WTC11 (cell line): ENCODE results near the gene PHKB. TPM values are rescaled to one million over a fixed set of nuclear protein-coding genes. Genes with fewer than 3 reads are reported as not detected.

Source experiments
- ATAC-seq: fragments of 200-7000 bp; cut with Tn5 transposase; 2 replicates; pipeline ENCODE4 v1.10.0; 2021; ENCODE audit warnings: mild to moderate bottlenecking, moderate library complexity
- CTCF ChIA-PET: fragments of 300-600 bp; sonication (Branson Sonifier 250); formaldehyde crosslinking; loops from one replicate; lab custom pipeline; 2021; ENCODE audit warnings: antibody characterized with exemption; lab: Charles Lee
- POLR2A ChIA-PET: fragments of 350-600 bp; sonication (Branson Sonifier 250); formaldehyde crosslinking; loops from one replicate; lab custom pipeline; 2021; ENCODE audit warnings: antibody characterized with exemption; lab: Charles Lee
- DNase-seq: peaks from one replicate; pipeline ENCODE4 v3.0.0; 2021; ENCODE audit warnings: low spot score
- H3K27ac Mint-ChIP-seq: 2 replicates; pipeline ENCODE4 v1.8.0; 2021; ENCODE audit warnings: mixed read lengths
- H3K27me3 Mint-ChIP-seq: 2 replicates; pipeline ENCODE4 v1.8.0; 2021; ENCODE audit warnings: low read depth, mild to moderate bottlenecking, moderate library complexity, mixed read lengths
- H3K36me3 Mint-ChIP-seq: 2 replicates; pipeline ENCODE4 v1.8.0; 2021; ENCODE audit warnings: mixed read lengths
- H3K4me1 Mint-ChIP-seq: 2 replicates; pipeline ENCODE4 v1.8.0; 2022; ENCODE audit warnings: mixed read lengths
- H3K4me3 Mint-ChIP-seq: 2 replicates; pipeline ENCODE4 v1.8.0; 2021; ENCODE audit warnings: mild to moderate bottlenecking, moderate library complexity, mixed read lengths
- H3K9me3 Mint-ChIP-seq: 2 replicates; pipeline ENCODE4 v1.8.0; 2021; ENCODE audit warnings: mixed read lengths
- CBFB ChIP-seq: sonication (generic); formaldehyde crosslinking; IDR thresholded peaks from 2 replicates; pipeline ENCODE4 v1.8.1; 2022; ENCODE audit warnings: mild to moderate bottlenecking, low read depth, missing genetic modification reagents
- CREB1 ChIP-seq: sonication (generic); formaldehyde crosslinking; IDR thresholded peaks from 2 replicates; pipeline ENCODE4 v1.8.0; 2023; ENCODE audit warnings: mild to moderate bottlenecking, missing genetic modification reagents
- CREM ChIP-seq: sonication (generic); formaldehyde crosslinking; IDR thresholded peaks from 2 replicates; pipeline ENCODE4 v1.8.1; 2022; ENCODE audit warnings: mild to moderate bottlenecking, missing genetic modification reagents, moderate library complexity
- ELF4 ChIP-seq: sonication (generic); formaldehyde crosslinking; IDR thresholded peaks from 2 replicates; pipeline ENCODE4 v1.8.1; 2022; ENCODE audit warnings: low read depth, mild to moderate bottlenecking, moderate library complexity, missing genetic modification reagents
- ESRRA ChIP-seq: sonication (generic); formaldehyde crosslinking; IDR thresholded peaks from 2 replicates; pipeline ENCODE4 v1.8.1; 2022; ENCODE audit warnings: mild to moderate bottlenecking, missing genetic modification reagents, borderline replicate concordance
- FOXJ3 ChIP-seq: sonication (generic); formaldehyde crosslinking; IDR thresholded peaks from 2 replicates; pipeline ENCODE4 v1.9.0; 2021; ENCODE audit warnings: missing genetic modification reagents, mild to moderate bottlenecking, borderline replicate concordance
- FOXP1 ChIP-seq: sonication (generic); formaldehyde crosslinking; IDR thresholded peaks from 2 replicates; pipeline ENCODE4 v1.8.0; 2022; ENCODE audit warnings: missing genetic modification reagents, mild to moderate bottlenecking, moderate library complexity, borderline replicate concordance
- GABPB1 ChIP-seq: sonication (generic); formaldehyde crosslinking; IDR thresholded peaks from 2 replicates; pipeline ENCODE4 v1.8.1; 2023; ENCODE audit warnings: mild to moderate bottlenecking, missing genetic modification reagents
- MXD4 ChIP-seq: fragments of 250-450 bp; sonication (Bioruptor Pico); IDR thresholded peaks from 2 replicates; pipeline ENCODE4 v1.8.0; 2021; ENCODE audit warnings: mild to moderate bottlenecking, moderate library complexity, borderline replicate concordance
- MYBL2 ChIP-seq: sonication (generic); formaldehyde crosslinking; IDR thresholded peaks from 2 replicates; pipeline ENCODE4 v1.8.1; 2023; ENCODE audit warnings: mild to moderate bottlenecking, moderate library complexity, missing genetic modification reagents
- NFE2L1 ChIP-seq: sonication (generic); formaldehyde crosslinking; IDR thresholded peaks from 2 replicates; pipeline ENCODE4 v1.8.1; 2023; ENCODE audit warnings: missing genetic modification reagents
- NR2C2 ChIP-seq: sonication (generic); formaldehyde crosslinking; IDR thresholded peaks from 2 replicates; pipeline ENCODE4 v1.8.0; 2022; ENCODE audit warnings: mild to moderate bottlenecking, missing genetic modification reagents
- OVOL2 ChIP-seq: fragments of 250-450 bp; sonication (Bioruptor Pico); IDR thresholded peaks from 2 replicates; pipeline ENCODE4 v1.9.0; 2021; ENCODE audit warnings: mild to moderate bottlenecking, borderline replicate concordance
- RELA ChIP-seq: sonication (generic); formaldehyde crosslinking; IDR thresholded peaks from 2 replicates; pipeline ENCODE4 v1.8.1; 2022; ENCODE audit warnings: missing genetic modification reagents, mild to moderate bottlenecking, borderline replicate concordance
- RORB ChIP-seq: fragments of 250-450 bp; sonication (Bioruptor Pico); IDR thresholded peaks from 2 replicates; pipeline ENCODE4 v1.9.0; 2021; ENCODE audit warnings: mild to moderate bottlenecking
- SMAD3 ChIP-seq: sonication (generic); formaldehyde crosslinking; IDR thresholded peaks from 2 replicates; pipeline ENCODE4 v1.8.0; 2022; ENCODE audit warnings: missing genetic modification reagents, mild to moderate bottlenecking, borderline replicate concordance
- SMAD4 ChIP-seq: sonication (generic); formaldehyde crosslinking; IDR thresholded peaks from 2 replicates; pipeline ENCODE4 v1.8.0; 2022; ENCODE audit warnings: mild to moderate bottlenecking, missing genetic modification reagents
- SOX15 ChIP-seq: fragments of 250-450 bp; sonication (Bioruptor Pico); IDR thresholded peaks from 2 replicates; pipeline ENCODE4 v1.9.0; 2021; ENCODE audit warnings: mild to moderate bottlenecking
- TEAD1 ChIP-seq: sonication (generic); formaldehyde crosslinking; IDR thresholded peaks from 2 replicates; pipeline ENCODE4 v1.8.0; 2022; ENCODE audit warnings: mild to moderate bottlenecking, missing genetic modification reagents
- ZNF138 ChIP-seq: sonication (generic); formaldehyde crosslinking; conservative IDR thresholded peaks from 2 replicates; pipeline ENCODE4 v1.8.1; 2022; ENCODE audit warnings: mild to moderate bottlenecking, moderate library complexity, missing genetic modification reagents
- ZNF416 ChIP-seq: fragments of 250-450 bp; sonication (Bioruptor Pico); IDR thresholded peaks from 2 replicates; pipeline ENCODE4 v1.9.0; 2021; ENCODE audit warnings: mild to moderate bottlenecking, inconsistent platforms
- ZNF671 ChIP-seq: fragments of 250-450 bp; sonication (Bioruptor Pico); IDR thresholded peaks from 2 replicates; pipeline ENCODE4 v1.8.0; 2021; ENCODE audit warnings: mild to moderate bottlenecking
- total RNA-seq: library from RNA; stranded (reverse); gene quantifications from 3 replicates; pipeline ENCODE4 v1.2.3, GENCODE V29; 2021
- TF ChIP-seq, protein P1 (sequence below): sonication (generic); formaldehyde crosslinking; IDR thresholded peaks from 2 replicates; pipeline ENCODE4 v1.8.1; 2022; ENCODE audit warnings: mild to moderate bottlenecking, moderate library complexity, missing genetic modification reagents
- TF ChIP-seq, protein P2 (sequence below): sonication (generic); formaldehyde crosslinking; IDR thresholded peaks from 2 replicates; pipeline ENCODE4 v1.8.0; 2023; ENCODE audit warnings: mild to moderate bottlenecking, missing genetic modification reagents
- TF ChIP-seq, protein P3 (sequence below): sonication (generic); formaldehyde crosslinking; IDR thresholded peaks from 2 replicates; pipeline ENCODE4 v1.8.1; 2023; ENCODE audit warnings: mild to moderate bottlenecking, missing genetic modification reagents, moderate library complexity
- TF ChIP-seq, protein P4 (sequence below): fragments of 250-450 bp; sonication (Bioruptor Pico); conservative IDR thresholded peaks from 2 replicates; pipeline ENCODE4 v1.9.0; 2021; ENCODE audit warnings: mild to moderate bottlenecking
- TF ChIP-seq, protein P5 (sequence below): sonication (generic); formaldehyde crosslinking; IDR thresholded peaks from 2 replicates; pipeline ENCODE4 v1.8.1; 2022; ENCODE audit warnings: missing genetic modification reagents, borderline replicate concordance

Gene PHKB
- total RNA-seq, 1 experiment from 2014 or later: 43.9 TPM

DNA sequence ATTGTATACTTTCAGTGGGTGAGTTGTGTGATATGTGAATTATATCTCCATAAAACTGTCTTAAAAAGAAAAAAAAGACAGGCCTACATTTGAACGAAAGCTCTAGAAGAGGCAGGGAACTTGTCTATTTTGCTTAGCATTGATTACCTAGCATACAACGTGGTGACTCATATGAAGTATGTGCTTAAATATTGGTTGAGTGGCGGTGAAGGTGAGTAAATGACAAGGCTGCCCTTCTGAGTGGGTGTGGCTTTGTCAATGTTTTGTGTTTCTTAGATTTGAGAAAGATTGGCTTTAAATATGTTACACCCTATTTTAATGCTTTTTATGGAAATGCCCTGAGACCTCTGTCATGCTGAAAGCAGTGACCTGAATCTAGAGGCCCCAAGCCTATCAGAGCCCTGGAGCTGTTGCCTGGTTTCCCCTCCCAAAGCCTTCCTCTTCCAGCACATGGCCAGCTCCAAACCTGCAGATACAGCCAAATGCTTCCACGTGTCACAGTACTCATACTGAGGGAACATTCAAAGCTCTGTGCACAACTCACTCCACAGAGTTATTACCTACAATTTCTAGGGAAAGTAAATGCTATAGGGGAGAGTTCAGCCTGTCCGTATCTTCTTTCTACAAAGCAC is 260.0 kb downstream of the PHKB start:
- no peak for TF ChIP-seq SMAD4
- TF ChIP-seq, protein P1, sequence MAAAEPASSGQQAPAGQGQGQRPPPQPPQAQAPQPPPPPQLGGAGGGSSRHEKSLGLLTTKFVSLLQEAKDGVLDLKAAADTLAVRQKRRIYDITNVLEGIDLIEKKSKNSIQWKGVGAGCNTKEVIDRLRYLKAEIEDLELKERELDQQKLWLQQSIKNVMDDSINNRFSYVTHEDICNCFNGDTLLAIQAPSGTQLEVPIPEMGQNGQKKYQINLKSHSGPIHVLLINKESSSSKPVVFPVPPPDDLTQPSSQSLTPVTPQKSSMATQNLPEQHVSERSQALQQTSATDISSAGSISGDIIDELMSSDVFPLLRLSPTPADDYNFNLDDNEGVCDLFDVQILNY (CRISPR knock-in tag): no peak
- no peak for TF ChIP-seq ELF4 (CRISPR knock-in tag)
- TF ChIP-seq RELA: no peak
- no peak for TF ChIP-seq SOX15 (CRISPR knock-in tag)
- TF ChIP-seq NFE2L1 (CRISPR knock-in tag): no peak
- TF ChIP-seq ZNF416 (CRISPR knock-in tag): no peak
- TF ChIP-seq CREM (CRISPR knock-in tag): no peak
- TF ChIP-seq MXD4: no peak
- TF ChIP-seq RORB (CRISPR knock-in tag): no peak
- TF ChIP-seq, protein P2, sequence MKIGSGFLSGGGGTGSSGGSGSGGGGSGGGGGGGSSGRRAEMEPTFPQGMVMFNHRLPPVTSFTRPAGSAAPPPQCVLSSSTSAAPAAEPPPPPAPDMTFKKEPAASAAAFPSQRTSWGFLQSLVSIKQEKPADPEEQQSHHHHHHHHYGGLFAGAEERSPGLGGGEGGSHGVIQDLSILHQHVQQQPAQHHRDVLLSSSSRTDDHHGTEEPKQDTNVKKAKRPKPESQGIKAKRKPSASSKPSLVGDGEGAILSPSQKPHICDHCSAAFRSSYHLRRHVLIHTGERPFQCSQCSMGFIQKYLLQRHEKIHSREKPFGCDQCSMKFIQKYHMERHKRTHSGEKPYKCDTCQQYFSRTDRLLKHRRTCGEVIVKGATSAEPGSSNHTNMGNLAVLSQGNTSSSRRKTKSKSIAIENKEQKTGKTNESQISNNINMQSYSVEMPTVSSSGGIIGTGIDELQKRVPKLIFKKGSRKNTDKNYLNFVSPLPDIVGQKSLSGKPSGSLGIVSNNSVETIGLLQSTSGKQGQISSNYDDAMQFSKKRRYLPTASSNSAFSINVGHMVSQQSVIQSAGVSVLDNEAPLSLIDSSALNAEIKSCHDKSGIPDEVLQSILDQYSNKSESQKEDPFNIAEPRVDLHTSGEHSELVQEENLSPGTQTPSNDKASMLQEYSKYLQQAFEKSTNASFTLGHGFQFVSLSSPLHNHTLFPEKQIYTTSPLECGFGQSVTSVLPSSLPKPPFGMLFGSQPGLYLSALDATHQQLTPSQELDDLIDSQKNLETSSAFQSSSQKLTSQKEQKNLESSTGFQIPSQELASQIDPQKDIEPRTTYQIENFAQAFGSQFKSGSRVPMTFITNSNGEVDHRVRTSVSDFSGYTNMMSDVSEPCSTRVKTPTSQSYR (CRISPR knock-in tag): no peak
- no peak for TF ChIP-seq MYBL2 (CRISPR knock-in tag)
- TF ChIP-seq, protein P3, sequence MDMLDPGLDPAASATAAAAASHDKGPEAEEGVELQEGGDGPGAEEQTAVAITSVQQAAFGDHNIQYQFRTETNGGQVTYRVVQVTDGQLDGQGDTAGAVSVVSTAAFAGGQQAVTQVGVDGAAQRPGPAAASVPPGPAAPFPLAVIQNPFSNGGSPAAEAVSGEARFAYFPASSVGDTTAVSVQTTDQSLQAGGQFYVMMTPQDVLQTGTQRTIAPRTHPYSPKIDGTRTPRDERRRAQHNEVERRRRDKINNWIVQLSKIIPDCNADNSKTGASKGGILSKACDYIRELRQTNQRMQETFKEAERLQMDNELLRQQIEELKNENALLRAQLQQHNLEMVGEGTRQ: no peak
- no peak for TF ChIP-seq ESRRA (CRISPR knock-in tag)
- TF ChIP-seq, protein P4, sequence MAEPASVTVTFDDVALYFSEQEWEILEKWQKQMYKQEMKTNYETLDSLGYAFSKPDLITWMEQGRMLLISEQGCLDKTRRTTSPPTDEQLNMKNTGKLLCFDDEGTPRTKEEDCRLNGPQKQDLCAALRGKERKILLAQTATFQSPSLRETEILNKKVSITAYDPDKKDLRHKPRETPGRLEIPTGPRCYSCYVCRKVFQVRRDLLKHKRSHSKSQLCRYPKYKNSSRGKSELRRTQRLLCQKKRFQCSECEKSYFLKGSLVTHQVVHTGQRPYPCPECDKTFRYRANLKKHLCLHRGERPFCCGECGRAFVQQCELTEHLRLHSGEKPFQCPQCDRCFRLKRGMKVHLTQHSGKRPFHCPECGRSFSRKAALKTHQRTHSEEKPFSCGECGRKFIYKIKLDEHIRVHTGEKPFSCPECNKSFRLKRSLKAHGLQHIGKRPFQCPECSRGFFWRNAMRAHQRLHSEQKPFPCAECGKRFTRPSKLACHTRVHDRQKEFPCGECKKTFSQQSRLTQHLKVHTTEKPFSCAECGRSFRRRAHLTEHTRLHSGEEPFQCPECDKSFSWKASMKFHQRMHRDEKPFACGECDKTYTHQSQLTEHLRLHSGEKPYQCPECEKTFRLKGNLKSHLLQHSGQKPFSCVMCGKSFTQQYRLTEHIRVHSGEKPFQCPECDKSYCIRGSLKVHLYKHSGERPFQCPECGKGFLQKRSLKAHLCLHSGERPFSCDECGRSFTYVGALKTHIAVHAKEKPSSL (CRISPR knock-in tag): no peak
- no peak for TF ChIP-seq FOXP1
- TF ChIP-seq TEAD1: no peak
- no peak for TF ChIP-seq ZNF138 (CRISPR knock-in tag)
- TF ChIP-seq ZNF671 (CRISPR knock-in tag): no peak
- H3K4me3 Mint-ChIP-seq: no peak overlapping the region
- no peaks in the 10 kb centered on the region for H3K4me1 Mint-ChIP-seq
- H3K27ac Mint-ChIP-seq: no peak overlapping the region
- no peaks in the 10 kb centered on the region for H3K36me3 Mint-ChIP-seq
- POLR2A ChIA-PET: no interaction called here
- H3K27me3 Mint-ChIP-seq: no peaks in the 10 kb centered on the region; the same call in 1 of the 2 replicates
- CTCF ChIA-PET: no interaction called here
- no peak for DNase-seq
- H3K9me3 Mint-ChIP-seq: no peaks in the 10 kb centered on the region
- ATAC-seq: no peak

DNA sequence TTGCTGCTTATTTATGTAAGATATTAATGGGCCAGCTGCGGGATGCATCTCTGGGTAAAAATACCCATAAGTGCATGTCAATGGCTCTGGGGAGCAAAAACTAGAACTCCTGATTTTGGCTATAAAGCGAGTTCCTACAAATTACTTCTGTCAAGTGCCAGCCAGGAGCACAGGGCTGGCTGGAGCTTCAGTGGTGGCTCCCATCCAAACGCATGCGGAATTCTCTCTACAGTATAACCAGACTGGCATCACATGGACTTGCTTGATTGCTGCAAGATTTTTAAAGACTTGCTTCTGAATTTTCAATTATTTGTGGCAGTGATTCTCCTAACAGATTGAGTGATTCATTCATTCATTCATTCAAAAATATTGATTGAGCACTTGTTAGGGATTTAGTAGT is 260.9 kb downstream of the PHKB start:
- CTCF ChIA-PET: interaction anchor here (0.7 kb wide), 1 partner anchor 234 kb away, joined by 3 read pairs; no protein-coding TSS in a partner anchor
- DNase-seq: no peak
- ATAC-seq: no peak
- Mint-ChIP-seq H3K27me3 (no peaks in the 10 kb centered on the region; the same call in 1 of the 2 replicates), H3K4me1 (no peaks in the 10 kb centered on the region), H3K36me3 (no peaks in the 10 kb centered on the region), H3K4me3 (no peak overlapping the region), H3K27ac (no peak overlapping the region), H3K9me3 (no peaks in the 10 kb centered on the region)
- POLR2A ChIA-PET: no interaction called here
- TF ChIP-seq CBFB (CRISPR knock-in tag): no peak
- no peak for TF ChIP-seq OVOL2 (CRISPR knock-in tag)
- TF ChIP-seq GABPB1 (CRISPR knock-in tag): no peak
- TF ChIP-seq, protein P1 (CRISPR knock-in tag): no peak
- no peak for TF ChIP-seq FOXJ3 (CRISPR knock-in tag)
- TF ChIP-seq NR2C2 (CRISPR knock-in tag): no peak
- TF ChIP-seq, protein P5, sequence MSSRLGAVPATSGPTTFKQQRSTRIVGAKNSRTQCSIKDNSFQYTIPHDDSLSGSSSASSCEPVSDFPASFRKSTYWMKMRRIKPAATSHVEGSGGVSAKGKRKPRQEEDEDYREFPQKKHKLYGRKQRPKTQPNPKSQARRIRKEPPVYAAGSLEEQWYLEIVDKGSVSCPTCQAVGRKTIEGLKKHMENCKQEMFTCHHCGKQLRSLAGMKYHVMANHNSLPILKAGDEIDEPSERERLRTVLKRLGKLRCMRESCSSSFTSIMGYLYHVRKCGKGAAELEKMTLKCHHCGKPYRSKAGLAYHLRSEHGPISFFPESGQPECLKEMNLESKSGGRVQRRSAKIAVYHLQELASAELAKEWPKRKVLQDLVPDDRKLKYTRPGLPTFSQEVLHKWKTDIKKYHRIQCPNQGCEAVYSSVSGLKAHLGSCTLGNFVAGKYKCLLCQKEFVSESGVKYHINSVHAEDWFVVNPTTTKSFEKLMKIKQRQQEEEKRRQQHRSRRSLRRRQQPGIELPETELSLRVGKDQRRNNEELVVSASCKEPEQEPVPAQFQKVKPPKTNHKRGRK: no peak
- TF ChIP-seq RELA: no peak
- TF ChIP-seq CREB1 (CRISPR knock-in tag): no peak
- no peak for TF ChIP-seq SMAD3 (CRISPR knock-in tag)
